ENCODE data around the gene CDO1.
"Not testable (repeated sequence)": the region's sequence is repeated elsewhere in the genome, so short reads cannot be mapped to it uniquely, and the experiment has no call there.

Gene CDO1

DNA sequence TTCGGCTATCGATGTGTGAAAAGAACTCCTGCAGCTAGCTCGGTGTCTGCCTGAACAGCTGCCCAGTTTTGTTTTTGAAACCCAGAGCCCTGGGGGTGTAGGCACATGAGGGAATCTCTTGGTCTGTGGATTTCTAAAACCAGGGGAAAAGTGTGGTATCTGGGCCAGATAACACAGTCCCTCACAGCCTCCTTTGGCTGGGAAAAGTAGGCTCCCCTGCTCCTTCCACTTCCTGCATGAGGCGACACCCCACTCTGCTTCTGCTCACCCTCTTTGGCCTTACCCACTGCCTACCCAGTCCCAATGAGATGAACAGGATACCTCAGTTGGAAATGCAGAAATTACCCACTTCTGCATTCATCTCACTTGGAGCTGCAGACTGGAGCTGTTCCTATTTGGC lies 9.5 kb upstream of the CDO1 start:
- DNase-seq, result no peak

DNA sequence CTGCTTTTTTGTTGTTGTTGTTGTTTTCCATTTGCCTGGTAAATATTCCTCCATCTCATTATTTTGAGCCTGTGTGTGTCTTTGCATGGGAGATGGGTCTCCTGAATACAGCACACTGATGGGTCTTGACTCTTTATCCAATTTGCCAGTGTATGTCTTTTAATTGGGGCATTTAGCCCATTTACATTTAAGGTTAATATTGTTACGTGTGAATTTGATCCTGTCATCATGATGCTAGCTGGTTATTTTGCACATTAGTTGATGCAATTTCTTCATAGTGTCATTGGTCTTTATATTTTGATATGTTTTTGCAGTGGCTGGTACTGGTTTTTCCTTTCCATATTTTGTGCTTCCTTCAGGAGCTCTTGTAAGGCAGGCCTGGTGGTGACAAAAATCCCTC lies 8.5 kb upstream of the CDO1 start:
- DNase-seq, result not testable (repeated sequence)

DNA sequence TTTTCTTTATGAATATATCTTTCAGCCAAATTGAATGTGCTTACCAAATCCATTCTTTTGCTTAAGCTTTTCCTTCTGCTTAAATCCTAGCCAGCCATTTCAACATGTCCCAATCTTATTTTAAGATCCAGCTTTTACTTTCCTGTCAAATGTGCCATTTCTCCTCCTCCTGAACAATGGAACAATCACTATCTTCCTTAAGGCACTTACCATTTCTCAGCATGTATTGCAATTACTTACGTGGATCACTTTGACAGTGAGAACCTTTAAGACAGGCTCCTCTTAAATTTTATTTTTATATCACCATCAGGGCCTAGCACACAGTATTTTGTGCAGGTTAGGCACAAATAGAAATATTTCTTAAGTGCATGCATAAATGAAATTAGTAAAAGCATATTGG lies 4.4 kb upstream of the CDO1 start:
- no peak for DNase-seq

DNA sequence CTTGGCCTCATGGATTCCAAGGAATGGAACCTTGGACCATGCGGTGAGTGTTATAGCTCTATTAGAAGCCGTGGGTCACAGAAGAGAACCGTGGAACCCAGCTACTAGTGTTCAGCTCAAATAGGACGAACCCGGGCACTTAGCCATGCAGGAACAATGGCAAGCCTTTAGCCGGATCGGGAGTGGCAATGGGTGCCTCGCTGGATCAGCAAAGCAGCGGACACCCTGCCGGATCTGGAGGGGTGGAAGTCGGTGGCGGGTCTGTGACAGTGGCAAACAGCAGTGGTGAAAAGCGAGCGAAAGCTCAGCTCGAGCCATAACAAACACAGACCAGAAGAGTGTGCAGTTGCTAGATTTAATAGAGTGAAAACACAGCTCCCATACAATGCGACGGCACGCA lies 2.4 kb upstream of the CDO1 start:
- DNase-seq, result no peak

DNA sequence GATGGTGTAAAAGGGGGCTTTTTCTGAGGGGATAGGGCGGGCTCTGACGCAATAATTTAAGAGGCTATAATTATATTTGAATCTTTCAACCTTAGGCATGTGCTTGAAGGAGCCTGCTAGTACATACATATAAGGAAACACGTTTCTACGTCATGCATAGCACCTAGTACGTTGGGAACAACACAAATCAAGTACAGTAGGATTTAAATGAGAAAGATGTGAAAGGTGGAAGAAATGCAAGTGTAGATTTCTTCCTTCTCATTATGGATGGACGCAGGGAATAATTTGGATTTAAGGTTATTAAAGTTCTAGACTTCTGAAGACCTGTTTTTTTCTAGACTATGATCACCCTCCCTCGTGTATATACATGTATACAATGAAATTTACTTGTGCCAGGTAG lies 927 bp upstream of the CDO1 start:
- DNase-seq, result no peak

DNA sequence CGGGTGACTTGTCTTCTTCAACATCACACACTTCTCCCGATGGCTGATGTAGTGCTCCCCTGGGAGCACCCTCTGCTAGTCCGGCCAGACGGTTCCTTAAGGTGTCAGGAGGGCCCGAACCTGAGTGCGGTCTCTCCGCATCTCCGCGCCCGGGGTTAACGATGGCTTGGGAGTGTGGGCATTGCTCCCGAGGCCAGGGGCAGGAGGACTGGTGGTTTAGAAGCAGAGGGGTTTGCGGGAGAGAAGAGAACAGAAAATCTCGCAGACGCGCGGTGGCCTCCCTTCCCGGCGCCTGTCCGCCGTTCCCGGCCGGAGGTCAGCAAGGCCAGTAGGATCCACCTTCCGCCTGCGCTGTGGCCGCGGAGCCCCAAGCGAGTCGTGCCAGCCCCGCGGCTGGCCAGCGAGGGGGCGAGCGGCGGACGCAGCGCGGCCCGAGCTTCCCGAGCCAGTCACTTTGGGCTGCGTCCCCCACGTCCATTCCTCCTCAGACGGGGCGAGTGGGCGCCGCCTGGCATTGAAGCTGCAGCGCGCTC lies 700 bp downstream of the CDO1 start:
- DNase-seq, result no peak

DNA sequence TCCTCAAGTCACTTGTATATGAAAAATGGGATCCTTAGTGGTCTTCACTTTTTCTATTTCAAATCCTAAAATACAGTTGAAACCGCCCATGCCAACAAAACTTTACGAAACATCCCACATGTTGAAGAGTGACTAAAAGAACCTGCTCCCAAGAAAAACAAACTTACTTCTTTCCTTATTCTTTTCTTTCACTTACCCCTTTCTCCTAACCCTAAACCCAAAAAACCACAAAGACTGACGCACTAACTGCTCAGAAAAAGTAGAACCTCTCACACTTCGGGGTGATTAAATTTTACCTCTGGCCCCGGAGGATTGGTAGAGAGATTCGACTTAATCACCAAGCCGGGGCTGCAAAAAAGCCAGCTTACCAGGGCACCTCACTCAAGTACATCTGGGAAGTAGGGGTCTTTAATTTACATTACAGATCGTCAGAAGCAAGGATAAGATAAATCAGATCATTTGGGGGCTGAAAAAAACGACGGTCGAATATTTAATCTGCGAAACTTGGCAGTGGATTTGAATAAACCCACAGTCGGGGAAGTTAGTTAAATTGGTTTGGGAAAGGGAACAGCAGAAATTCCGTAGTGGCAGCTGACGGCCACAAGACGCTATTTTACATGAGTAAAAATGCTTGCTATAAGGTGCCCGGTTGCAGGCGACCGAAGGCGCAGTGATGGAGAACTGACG lies 1.3 kb downstream of the CDO1 start:
- DNase-seq, result no peak

DNA sequence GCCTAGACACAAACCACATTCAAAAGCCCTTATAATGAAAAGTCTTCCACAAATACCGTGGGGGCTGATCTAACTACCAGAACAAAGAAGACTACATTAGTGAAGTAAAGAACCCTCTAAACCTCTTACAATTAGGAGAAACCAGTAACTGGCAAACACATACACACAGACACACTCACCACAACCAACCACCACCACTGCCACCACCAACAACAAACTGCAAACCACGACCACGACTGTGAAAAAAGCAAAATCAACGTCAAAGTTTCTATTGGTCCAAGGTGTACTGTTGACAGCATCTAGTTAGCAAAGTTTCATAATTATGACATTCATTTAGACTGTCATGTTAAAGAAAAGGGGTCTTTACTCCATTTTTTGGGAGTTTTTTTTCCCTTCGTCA lies 2.7 kb downstream of the CDO1 start:
- DNase-seq, result no peak

DNA sequence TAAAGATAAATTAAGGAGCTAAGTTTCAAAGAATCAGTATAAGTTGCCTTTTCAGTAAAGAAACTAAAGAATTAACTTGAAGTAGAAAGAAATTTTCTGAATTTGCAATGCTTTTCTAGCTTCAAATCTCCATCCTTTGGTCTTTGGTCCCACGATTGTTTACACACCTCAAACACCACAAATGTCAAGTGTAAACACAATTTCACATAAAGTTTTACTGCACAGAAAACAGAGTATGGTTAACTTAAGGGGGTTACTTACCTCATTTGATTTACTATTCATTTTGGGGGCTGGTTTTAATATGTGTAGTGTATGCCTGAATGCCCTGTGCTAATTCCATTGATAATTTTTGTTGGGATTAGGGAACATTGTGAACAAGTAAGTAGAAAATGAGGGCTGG lies 4.1 kb downstream of the CDO1 start:
- no peak for DNase-seq

DNA sequence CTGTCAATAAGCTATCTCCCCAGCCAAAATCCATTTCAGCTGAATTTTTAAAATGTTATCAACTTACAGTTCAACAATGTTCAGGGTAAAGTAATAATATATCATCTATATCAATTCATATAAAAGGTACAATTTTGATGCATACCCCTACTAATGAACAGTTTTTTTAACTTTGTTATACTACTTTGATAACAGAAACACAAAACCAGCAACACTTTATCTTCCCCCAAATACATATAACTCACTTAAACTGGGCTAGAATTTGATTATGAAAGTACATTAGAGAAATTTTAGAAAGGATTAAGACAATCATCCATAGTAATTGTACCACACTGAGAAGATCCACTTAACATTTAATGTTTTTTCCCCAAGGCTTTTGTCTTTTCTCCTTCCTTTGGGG lies 5.1 kb downstream of the CDO1 start:
- no peak for DNase-seq

DNA sequence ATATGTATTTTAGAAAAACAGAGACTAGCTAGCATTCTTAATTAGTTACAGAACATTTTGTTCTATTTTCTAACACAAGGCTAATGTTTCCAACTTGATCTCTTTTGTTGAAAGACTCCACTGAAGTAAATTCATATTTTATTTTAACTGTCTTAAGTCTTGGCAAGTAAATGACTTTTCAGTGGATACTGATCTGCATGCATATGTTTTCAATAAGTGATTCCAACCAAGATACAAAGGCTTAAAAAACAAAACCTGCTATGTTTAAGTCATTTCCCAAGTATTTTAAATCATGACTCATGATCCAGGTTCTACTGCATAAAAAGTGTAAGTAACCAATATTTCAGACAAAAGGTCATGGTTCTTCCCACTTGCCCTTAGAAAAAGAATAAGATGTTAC lies 5.7 kb downstream of the CDO1 start:
- DNase-seq, result no peak

DNA sequence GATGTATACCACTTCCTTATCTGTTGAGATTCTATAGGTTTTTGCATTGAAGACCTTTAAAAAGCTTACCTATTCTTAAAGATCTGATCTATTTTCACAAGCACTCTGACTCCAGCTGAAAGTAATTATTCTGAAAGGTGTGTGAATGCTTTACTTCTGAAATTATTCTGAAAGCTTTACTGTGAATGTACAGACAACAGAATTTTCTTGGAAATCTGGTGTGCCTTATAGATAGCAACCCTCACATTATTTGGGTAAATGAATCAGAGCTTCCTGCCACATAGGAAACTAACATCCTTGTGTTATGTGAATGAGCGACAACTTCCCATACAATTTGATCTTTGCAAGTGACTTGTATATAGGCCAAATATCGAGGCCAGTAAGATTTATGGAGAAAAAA lies 6.5 kb downstream of the CDO1 start:
- DNase-seq, result no peak

DNA sequence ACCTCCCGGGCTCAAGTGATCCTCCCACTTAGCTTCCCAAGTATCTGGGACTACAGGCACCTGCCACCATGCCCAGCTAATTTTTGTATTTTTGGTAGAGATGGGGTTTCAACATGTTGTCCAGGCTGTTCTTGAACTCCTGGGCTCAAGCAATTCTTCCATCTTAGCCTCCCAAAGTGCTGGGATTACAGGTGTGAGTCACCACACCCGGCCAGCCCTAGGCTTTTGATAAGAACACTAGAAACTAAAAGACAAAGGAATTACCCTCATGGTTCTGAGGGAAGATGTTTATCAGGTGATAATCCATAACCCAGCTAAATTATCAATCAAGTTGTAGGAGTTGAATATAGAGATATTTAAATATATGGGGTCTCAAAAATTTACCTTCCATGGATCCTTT lies 8.4 kb downstream of the CDO1 start:
- DNase-seq, result not testable (repeated sequence)

DNA sequence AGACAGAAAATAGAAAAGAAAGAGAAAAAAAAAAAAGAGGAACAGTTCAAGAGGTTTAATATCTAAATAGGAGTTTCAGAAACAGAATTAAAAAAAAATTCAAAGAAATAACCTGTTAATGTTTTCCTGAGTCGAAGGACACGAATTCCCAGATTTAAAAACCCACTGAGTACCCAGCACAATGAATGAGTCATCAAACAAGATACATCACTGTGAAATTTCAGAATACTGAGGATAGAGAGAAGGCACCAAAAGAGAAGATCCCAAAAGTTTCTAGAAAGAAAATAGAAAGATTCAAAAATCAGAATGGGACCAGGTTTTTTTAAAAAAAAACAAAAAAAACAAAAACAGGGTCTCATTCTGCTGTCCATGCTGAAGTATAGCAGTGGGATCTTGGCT lies 8.8 kb downstream of the CDO1 start:
- DNase-seq, result no peak

DNA sequence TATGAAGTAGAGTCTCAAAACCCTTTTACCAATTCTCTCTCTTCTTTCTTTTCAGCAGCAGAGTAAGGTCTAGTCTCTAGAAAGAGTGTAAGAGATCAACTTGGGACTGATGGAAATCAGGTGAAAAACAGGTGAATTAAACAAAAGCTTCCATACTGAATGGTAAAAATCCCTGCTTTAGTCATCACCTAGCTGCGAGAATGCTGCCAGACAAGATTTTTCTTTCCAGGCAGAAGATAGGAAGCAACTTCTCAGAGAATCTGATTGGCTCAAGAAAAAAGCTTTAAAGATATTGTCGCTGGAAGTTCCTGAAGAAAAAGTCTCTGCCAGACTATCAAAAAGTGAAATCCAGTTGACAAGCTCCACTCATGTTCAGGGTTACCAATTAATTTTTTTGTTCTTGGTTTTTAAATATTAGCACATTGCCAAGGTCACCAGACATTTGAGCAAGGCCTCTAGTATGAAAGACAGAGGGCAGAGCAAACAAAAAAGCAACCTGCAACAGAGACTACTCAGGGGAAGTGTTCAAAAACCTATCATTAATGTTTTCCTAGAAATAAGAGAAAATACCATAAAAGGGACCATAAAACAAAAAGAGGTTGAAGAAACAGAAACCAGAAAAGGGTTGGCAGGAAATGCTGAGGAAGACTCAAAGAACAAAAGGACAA lies 9.3 kb downstream of the CDO1 start:
- DNase-seq, result no peak

DNA sequence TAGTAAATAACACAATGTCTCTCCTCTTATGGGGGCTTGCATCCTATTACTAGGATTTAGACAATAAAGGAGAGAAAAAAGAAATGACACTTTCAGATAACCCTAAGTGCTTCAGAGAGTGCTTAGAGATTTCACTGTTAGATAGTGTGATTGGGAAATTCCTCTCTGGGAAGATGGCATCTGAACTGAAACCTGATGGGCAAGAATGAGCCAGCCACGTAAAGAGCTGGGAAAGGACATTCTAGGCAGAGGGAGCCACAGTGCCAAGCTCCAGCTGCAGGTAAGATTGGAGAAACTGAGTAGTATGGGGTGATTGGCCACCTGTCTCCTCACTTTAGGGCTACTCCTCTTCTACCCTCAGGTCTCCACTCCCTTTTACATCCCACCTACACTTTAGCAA lies 14.5 kb downstream of the CDO1 start:
- no peak for DNase-seq

DNA sequence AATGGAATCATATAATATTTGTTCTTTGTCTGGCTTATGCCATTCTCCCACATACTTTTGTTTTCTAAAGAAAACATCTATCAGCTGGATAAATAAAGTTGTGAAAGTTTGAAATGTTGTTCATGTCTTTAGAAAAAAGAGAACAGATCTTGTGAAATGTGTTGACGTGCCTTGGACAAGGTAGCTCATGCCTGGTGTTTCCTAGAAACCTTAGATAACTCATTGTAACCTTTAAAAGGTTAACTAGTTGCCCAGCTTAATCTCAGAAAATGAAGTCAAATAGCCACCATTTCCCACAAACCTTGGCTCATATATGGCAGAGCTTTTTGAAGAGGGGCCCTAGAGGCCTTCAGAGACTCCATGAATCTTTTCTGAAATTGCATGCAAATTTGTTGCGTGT lies 15.3 kb downstream of the CDO1 start:
- DNase-seq, result no peak

DNA sequence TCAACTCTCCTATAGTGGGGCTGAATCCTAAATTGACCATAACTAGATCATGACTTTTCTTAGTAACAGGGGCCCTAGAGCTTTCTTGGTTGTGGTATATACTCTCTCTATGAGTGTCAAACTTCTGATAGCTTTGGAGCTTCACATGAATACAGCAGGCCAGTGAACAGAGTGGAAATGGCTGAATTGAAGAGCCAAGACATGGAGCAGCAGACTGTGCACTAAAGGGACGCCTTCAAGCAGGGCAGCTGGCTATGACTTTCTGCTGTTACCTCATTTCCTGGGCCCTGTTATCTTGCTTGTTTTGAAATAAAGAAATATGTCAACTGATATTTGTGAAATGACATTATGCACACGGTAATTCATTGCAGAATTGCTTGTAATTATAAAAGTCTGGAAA lies 16.4 kb downstream of the CDO1 start:
- DNase-seq, result no peak

DNA sequence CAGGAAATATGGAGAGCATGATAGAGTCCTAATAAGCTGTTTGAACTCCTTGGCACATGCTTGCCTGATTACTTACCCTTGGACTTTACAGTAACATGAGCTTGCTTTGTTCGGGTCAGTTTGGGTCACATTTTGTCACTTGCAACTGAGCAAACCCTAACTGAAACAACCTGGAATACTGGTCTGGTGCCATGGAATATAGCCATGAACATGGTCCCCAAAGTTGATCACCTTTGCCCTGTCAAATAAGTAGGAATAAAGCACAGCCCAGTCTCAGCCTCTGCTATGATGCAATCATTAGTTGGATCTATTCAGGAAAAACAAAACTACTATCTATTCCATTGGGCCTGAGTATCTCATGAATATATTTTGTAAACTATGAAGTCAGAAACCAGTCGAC lies 18.2 kb downstream of the CDO1 start:
- DNase-seq, result no peak

DNA sequence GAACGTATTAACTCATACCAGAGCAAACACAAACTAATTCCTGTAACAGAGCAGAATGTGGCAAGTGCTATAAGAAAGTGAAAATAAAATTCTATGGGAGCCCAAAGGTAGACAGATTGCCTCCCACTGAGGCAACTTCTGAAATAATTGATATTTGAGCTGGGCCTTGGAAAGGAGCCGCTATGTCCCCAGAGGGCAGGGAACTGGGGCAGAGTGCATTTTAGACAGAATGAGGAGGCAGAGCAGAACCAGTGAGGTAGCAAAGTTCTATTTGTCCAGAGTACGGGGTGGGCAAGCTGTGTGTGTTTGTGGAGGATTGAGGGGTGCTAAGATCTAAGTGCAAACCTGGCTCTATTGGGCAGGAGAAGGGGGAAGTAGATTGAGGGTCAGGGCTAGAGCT lies 19.8 kb downstream of the CDO1 start:
- no peak for DNase-seq

DNA sequence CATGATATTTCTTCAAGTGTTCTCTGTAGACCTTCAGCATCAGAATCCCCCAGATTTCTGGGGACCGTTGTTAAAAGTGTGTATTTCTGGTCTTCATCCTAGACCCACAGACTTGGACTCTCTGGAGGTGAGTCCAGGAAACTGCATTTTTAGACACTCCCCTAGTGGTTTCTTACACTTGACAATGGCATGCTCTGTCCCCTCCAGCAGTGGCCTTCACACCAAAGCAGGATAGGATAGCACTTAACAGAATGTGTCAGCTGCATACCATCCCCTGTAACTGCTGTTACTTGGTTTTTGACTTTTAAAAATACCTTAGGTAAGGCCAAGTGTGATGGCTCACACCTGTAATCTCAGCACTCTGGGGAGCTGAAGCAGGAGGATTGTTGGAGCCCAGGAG lies 20.8 kb downstream of the CDO1 start:
- no peak for DNase-seq

DNA sequence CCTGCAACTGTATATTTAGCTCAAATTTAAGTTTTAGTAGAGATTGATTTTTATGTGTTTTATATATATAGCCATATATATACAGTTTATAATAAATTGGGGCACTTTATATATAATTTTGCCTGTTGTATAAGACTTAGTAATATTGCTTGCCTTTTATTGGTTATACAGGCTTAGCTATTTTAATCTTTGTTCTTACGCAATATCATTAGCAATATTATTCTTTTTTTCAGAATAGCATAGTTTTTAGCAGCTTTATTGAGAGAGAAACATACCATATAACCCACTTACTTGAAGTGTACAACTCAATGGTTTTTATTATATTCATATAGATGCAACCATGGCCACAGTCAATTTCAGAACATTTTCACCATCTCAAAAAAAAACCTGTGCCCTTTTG lies 28.0 kb downstream of the CDO1 start:
- no peak for DNase-seq

DNA sequence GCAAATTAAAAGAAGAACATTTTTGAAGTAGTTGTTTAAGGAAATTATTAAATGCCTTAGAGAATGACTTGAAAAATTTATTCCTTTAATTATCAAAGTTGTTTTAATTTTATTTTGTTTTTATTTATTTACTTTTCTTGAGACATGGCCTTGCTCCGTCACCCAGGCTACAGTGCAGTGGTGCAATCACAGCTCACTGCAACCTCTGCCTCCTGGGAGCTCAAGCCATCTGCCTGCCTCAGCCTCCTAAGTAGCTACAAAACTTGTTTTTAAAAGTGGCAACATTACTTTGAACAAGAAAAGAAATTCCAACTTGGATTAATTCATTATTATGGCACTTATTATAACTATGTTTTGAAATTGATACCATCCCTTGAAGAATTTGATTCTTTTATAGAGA lies 29.0 kb downstream of the CDO1 start:
- no peak for DNase-seq

DNA sequence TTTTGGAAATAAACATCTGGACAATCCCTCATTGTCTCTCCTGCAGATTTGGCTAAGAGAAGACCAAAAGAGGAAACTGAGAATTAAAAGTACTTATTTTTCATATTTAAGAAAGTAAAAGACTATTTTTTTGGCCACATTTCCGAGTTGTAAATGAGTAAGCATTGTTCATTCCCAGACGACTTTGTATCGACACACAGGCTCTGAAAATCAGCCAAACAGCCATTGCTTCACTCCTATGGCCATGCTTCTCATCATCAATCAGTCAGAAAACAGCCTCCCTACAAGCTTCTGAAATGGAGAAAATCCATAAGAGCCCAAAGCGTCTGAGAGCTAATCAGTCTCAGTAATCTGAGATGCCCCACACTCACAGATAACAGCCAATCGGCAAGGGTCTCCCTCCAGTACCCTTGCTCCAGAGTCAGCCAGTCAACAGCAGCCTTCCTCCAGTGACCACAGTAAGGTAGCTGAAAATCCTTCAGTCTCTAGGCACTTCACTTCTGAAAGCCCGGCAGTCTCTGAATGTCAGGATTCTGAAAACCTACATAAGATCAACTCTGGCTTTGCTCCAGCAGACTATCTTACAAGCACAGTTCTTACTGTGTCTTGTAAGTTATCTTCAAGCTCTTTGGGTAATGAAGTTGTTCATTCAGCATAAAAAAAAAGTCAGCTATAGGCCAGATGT lies 30.9 kb downstream of the CDO1 start:
- DNase-seq, result no peak

Measured in NCI-H1048 (cell line).